ENCODE measurements around the gene LIM2.

LIM2 gene

DNA sequence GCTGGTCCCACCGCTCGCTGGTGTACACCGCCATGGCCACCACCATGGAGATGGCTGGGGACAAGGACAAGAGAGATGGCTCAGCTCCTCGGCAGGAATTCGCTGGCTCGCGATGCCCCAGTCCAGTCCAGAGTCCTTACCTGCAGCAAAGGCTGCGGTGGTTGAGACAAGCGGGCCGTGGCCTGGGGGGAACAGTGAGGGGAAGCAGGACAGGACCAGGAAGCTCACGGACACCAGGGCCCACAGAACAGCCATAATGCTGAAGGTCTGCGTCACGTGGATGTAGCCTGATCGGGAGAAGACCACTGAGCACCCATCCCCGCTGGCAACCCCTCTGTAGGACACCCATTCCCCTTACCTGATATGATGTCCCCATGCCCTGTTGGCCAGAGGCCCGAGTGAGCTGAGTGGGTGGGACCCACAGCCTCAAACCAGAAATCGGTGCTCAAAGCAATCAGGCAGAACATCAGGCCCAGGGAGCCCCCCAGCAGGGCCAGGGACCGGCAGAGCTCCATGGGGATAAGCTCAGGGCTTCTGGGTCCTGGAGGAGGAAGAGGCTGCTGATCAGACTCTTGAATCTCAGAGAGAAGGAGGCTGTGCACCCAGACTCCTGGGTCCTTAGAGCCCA, 15.6 kb downstream of the LIM2 start (continued):
- TF ChIP-seq, protein P1, sequence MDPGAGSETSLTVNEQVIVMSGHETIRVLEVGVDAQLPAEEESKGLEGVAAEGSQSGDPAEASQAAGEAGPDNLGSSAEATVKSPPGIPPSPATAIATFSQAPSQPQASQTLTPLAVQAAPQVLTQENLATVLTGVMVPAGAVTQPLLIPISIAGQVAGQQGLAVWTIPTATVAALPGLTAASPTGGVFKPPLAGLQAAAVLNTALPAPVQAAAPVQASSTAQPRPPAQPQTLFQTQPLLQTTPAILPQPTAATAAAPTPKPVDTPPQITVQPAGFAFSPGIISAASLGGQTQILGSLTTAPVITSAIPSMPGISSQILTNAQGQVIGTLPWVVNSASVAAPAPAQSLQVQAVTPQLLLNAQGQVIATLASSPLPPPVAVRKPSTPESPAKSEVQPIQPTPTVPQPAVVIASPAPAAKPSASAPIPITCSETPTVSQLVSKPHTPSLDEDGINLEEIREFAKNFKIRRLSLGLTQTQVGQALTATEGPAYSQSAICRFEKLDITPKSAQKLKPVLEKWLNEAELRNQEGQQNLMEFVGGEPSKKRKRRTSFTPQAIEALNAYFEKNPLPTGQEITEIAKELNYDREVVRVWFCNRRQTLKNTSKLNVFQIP (CRISPR knock-in tag; IDR thresholded peaks at IDR 0.05; ENCODE audit: borderline replicate concordance, low read depth): no peak
- TF ChIP-seq BACH2 (CRISPR knock-in tag; IDR thresholded peaks at IDR 0.05; ENCODE audit: borderline replicate concordance) (no peak), SNAI2 (CRISPR knock-in tag; IDR thresholded peaks at IDR 0.05) (no peak), CSDC2 (CRISPR knock-in tag; IDR thresholded peaks at IDR 0.05) (no peak), ESRRG (CRISPR knock-in tag; IDR thresholded peaks at IDR 0.05) (no peak)

DNA sequence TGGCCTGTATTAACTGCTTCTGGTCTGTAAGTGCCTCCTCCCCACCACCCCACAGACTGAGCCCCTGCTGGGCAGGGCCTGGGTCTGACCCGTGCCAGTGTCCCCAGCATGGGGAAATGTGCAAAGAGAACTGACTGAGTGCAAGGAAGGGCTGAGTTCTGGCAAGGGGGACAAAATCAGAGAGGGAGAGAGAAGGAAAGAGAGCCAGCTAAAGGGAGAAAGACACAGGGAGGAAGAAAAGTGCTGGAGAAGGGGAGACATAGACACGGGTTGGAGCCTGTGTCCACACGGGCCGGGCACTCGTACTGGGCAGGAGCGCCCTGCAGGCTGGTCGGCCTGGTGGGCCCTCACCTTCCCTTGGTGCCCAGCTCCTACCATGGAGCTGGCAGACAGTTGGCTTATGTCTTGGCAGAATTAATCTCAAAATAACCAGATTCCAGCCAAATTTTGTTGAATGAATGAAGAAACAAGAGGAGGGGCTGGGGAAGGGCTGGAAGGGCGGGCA, 16.5 kb downstream of the LIM2 start:
- ATAC-seq: no peak
- TF ChIP-seq ZNF70 (CRISPR knock-in tag; IDR thresholded peaks at IDR 0.05) (no peak), SNAI2 (CRISPR knock-in tag; IDR thresholded peaks at IDR 0.05) (no peak), GLIS3 (CRISPR knock-in tag; IDR thresholded peaks at IDR 0.05) (no peak), ZFP30 (CRISPR knock-in tag; IDR thresholded peaks at IDR 0.05) (no peak), CSDC2 (CRISPR knock-in tag; IDR thresholded peaks at IDR 0.05) (no peak), RARB (CRISPR knock-in tag; IDR thresholded peaks at IDR 0.05) (no peak), OSR1 (CRISPR knock-in tag; IDR thresholded peaks at IDR 0.05) (no peak), TOX (CRISPR knock-in tag; IDR thresholded peaks at IDR 0.05; ENCODE audit: borderline replicate concordance) (no peak), ZNF565 (CRISPR knock-in tag; conservative IDR thresholded peaks at IDR 0.05; ENCODE audit: low read depth) (no peak)
- TF ChIP-seq, protein P1 (CRISPR knock-in tag; IDR thresholded peaks at IDR 0.05; ENCODE audit: borderline replicate concordance, low read depth): no peak

DNA sequence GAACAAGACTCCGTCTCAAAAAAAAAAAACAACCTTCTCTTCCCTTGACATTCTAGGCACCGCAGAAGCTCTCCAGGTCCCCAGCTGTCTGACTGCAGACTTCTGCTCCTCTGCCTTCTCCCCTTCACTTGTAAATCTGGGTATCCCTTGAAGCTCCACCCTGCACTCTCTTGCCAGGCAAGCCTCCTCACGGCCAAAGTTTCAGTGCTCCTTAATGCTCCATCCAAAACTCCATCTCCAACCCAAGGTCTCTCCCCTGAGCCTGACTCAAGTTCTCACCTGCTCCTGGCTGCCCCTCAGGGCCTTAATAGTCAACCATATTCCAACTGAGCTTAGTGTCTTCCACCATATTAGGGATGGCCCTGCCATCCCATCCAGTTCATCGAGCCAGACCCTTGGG, 17.5 kb downstream of the LIM2 start:
- no peak for ATAC-seq
- TF ChIP-seq RARB (CRISPR knock-in tag; IDR thresholded peaks at IDR 0.05): no peak
- TF ChIP-seq ISL1 (CRISPR knock-in tag; IDR thresholded peaks at IDR 0.05): no peak
- TF ChIP-seq, protein P2, sequence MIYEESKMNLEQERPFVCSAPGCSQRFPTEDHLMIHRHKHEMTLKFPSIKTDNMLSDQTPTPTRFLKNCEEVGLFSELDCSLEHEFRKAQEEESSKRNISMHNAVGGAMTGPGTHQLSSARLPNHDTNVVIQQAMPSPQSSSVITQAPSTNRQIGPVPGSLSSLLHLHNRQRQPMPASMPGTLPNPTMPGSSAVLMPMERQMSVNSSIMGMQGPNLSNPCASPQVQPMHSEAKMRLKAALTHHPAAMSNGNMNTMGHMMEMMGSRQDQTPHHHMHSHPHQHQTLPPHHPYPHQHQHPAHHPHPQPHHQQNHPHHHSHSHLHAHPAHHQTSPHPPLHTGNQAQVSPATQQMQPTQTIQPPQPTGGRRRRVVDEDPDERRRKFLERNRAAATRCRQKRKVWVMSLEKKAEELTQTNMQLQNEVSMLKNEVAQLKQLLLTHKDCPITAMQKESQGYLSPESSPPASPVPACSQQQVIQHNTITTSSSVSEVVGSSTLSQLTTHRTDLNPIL (CRISPR knock-in tag; IDR thresholded peaks at IDR 0.05; ENCODE audit: low read depth): no peak
- TF ChIP-seq SNAI2 (CRISPR knock-in tag; IDR thresholded peaks at IDR 0.05): no peak
- TF ChIP-seq, protein P1 (CRISPR knock-in tag; IDR thresholded peaks at IDR 0.05; ENCODE audit: borderline replicate concordance, low read depth): no peak
- no peak for TF ChIP-seq OSR1 (CRISPR knock-in tag; IDR thresholded peaks at IDR 0.05)
- TF ChIP-seq ZC3H10 (CRISPR knock-in tag; IDR thresholded peaks at IDR 0.05): no peak
- no peak for TF ChIP-seq PPARA (CRISPR knock-in tag; IDR thresholded peaks at IDR 0.05; ENCODE audit: borderline replicate concordance)

DNA sequence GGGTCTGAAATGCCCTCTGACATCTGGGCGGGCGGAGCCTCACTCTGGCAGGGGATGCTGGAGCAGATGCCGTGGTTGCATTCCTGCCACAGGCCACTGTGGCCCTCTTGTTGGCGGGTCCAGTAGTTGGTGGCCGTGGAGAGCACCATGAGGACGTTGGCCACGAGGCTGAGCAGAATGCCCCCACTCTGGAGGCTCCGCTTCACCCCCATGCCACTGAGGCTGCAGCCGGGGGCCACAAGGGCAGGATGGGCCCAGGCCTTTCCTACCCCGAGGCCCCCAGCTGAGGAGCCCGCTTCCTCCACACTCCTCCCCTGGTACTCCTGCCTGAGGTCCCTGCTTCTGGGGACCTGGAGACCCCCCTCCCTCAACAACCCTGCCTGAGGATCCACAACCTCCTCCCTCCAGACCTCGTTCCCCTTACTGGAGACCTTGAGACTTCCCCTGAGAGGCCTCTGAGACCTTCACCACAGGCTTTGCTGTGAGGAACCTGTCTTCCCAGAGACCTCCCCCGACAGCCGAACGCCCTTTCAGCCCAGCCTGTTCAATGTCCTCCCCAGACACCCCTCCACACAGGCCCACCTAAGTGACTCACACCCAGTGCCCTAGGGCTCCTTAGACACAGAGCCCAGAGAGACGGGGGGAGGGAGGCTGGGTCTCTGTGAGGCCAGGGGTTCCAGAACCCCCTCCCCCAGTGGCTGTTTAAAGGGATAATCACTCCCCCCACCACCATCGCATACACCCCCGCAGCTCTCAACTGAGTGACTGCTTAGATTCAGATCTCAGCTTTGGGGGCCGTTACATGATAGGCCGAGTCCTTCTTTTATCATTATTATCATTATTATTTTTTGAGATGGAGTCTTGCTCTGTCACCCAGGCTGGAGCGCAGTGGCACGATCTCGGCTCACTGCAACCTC, 19.1 kb downstream of the LIM2 start, which contains the start of gene CLDND2:
TSS of gene CLDND2 (minus strand) at position 638 of the 917 bp plus-strand sequence. CDS start at position 212, 426 bp downstream.
- no peak for ATAC-seq
- no peak for TF ChIP-seq CSDC2 (CRISPR knock-in tag; IDR thresholded peaks at IDR 0.05)
- TF ChIP-seq ZNF565 (CRISPR knock-in tag; conservative IDR thresholded peaks at IDR 0.05; ENCODE audit: low read depth): no peak
- TF ChIP-seq ESRRG (CRISPR knock-in tag; IDR thresholded peaks at IDR 0.05): no peak
- TF ChIP-seq, protein P1 (CRISPR knock-in tag; IDR thresholded peaks at IDR 0.05; ENCODE audit: borderline replicate concordance, low read depth): no peak
- TF ChIP-seq ZC3H10 (CRISPR knock-in tag; IDR thresholded peaks at IDR 0.05): no peak
- no peak for TF ChIP-seq ZFP3 (CRISPR knock-in tag; IDR thresholded peaks at IDR 0.05)
- no peak for TF ChIP-seq ZNF8 (CRISPR knock-in tag; IDR thresholded peaks at IDR 0.05)
- no peak for TF ChIP-seq GLIS3 (CRISPR knock-in tag; IDR thresholded peaks at IDR 0.05)
- TF ChIP-seq OSR1 (CRISPR knock-in tag; IDR thresholded peaks at IDR 0.05): no peak
- TF ChIP-seq, protein P3, sequence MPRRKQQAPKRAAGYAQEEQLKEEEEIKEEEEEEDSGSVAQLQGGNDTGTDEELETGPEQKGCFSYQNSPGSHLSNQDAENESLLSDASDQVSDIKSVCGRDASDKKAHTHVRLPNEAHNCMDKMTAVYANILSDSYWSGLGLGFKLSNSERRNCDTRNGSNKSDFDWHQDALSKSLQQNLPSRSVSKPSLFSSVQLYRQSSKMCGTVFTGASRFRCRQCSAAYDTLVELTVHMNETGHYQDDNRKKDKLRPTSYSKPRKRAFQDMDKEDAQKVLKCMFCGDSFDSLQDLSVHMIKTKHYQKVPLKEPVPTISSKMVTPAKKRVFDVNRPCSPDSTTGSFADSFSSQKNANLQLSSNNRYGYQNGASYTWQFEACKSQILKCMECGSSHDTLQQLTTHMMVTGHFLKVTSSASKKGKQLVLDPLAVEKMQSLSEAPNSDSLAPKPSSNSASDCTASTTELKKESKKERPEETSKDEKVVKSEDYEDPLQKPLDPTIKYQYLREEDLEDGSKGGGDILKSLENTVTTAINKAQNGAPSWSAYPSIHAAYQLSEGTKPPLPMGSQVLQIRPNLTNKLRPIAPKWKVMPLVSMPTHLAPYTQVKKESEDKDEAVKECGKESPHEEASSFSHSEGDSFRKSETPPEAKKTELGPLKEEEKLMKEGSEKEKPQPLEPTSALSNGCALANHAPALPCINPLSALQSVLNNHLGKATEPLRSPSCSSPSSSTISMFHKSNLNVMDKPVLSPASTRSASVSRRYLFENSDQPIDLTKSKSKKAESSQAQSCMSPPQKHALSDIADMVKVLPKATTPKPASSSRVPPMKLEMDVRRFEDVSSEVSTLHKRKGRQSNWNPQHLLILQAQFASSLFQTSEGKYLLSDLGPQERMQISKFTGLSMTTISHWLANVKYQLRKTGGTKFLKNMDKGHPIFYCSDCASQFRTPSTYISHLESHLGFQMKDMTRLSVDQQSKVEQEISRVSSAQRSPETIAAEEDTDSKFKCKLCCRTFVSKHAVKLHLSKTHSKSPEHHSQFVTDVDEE (CRISPR knock-in tag; IDR thresholded peaks at IDR 0.05): no peak
- no peak for TF ChIP-seq TCF4 (CRISPR knock-in tag; IDR thresholded peaks at IDR 0.05; ENCODE audit: borderline replicate concordance)
- no peak for TF ChIP-seq ARNTL (CRISPR knock-in tag; IDR thresholded peaks at IDR 0.05; ENCODE audit: borderline replicate concordance, low read depth)
- no peak for TF ChIP-seq ZFP30 (CRISPR knock-in tag; IDR thresholded peaks at IDR 0.05)

All from SK-N-SH treated with all-trans-retinoic acid at 6 μM for 48 hours (cell line).